H1 (cell line): ENCODE data around the gene NGEF. TPM values are rescaled to one million over a fixed set of nuclear protein-coding genes. Genes with fewer than 3 reads are reported as not detected.

Experiments
- CTCF ChIA-PET: fragments of 300-600 bp; sonication (Branson Sonifier 250); formaldehyde crosslinking; loops from one replicate; lab custom pipeline; 2021; ENCODE audit not compliant: partially characterized antibody; lab: Charles Lee
- POLR2A ChIA-PET: fragments of 300-600 bp; sonication (Branson Sonifier 250); formaldehyde crosslinking; loops from one replicate; lab custom pipeline; 2021; ENCODE audit warnings: inconsistent platforms; ENCODE audit not compliant: partially characterized antibody; lab: Charles Lee
- DNase-seq, 2 experiments: peaks; one replicate each; pipeline versions ENCODE4 v3.0.0 to v3.0.0-alpha.2; 2010 to 2022; ENCODE audit warnings: low spot score in 2 of 2, low read depth in 1 of 2, mixed read lengths in 1 of 2
- FAIRE-seq: peaks from 2 replicates; lab custom pipeline; 2011; peaks lifted over from hg19 to GRCh38; lab: Jason Lieb, UNC
- H2AFZ ChIP-seq: 2 replicates; pipeline ENCODE4 v1.8.1; 2012; ENCODE audit warnings: low read length, inconsistent platforms
- H2AK5ac ChIP-seq: 2 replicates; pipeline ENCODE4 v1.6.1; 2013; ENCODE audit warnings: low read depth, low read length
- H2BK120ac ChIP-seq: replicated peaks from 2 replicates; pipeline ENCODE3; 2013; ENCODE audit warnings: low read depth, low read length, inconsistent platforms
- H2BK12ac ChIP-seq: 2 replicates; pipeline ENCODE4 v1.6.1; 2013; ENCODE audit warnings: low read depth, low read length
- H2BK15ac ChIP-seq: 2 replicates; pipeline ENCODE4 v1.6.1; 2013; ENCODE audit warnings: low read length
- H2BK20ac ChIP-seq: 2 replicates; pipeline ENCODE4 v1.6.1; 2013; ENCODE audit warnings: low read length
- H2BK5ac ChIP-seq: 2 replicates; pipeline ENCODE4 v1.6.1; 2013; ENCODE audit warnings: low read depth, low read length
- H3K14ac ChIP-seq: 2 replicates; pipeline ENCODE4 v1.6.1; 2013; ENCODE audit warnings: inconsistent platforms; ENCODE audit not compliant: insufficient read length
- H3K18ac ChIP-seq: 2 replicates; pipeline ENCODE4 v1.6.1; 2013; ENCODE audit warnings: low read length; ENCODE audit errors: extremely low read depth
- H3K23ac ChIP-seq: 2 replicates; pipeline ENCODE4 v1.6.1; 2013; ENCODE audit warnings: inconsistent platforms; ENCODE audit not compliant: insufficient read length
- H3K23me2 ChIP-seq: 2 replicates; pipeline ENCODE4 v1.6.1; 2013; ENCODE audit warnings: low read depth, low read length
- H3K27ac ChIP-seq: 2 replicates; pipeline ENCODE4 v1.6.1; 2011; ENCODE audit warnings: low read depth, low read length, inconsistent platforms
- H3K27me3 ChIP-seq, 4 experiments: replicated peaks in 1 of 4; 1 replicate in 1 of 4; 2 replicates in 3 of 4; pipeline versions ENCODE4 v1.6.1 to v1.8.1; 2011 to 2013; ENCODE audit warnings: low read length in 3 of 4, mild to moderate bottlenecking in 3 of 4, inconsistent platforms in 2 of 4, mixed read lengths in 2 of 4, moderate library complexity in 1 of 4; ENCODE audit not compliant: control insufficient read depth in 3 of 4, insufficient read depth in 3 of 4; ENCODE audit errors: extremely low read depth in 1 of 4
- H3K36me3 ChIP-seq, 4 experiments: 2 replicates each; pipeline versions ENCODE4 v1.6.1 to v1.8.1; 2011 to 2013; ENCODE audit warnings: mild to moderate bottlenecking in 4 of 4, low read length in 3 of 4, moderate library complexity in 2 of 4, control low read depth in 1 of 4, inconsistent platforms in 1 of 4; ENCODE audit not compliant: insufficient read depth in 4 of 4, control insufficient read depth in 2 of 4
- H3K4ac ChIP-seq: replicated peaks from 2 replicates; pipeline ENCODE3; 2013; ENCODE audit warnings: low read length, low read depth, mixed read lengths, inconsistent platforms; ENCODE audit not compliant: insufficient read length
- H3K4me1 ChIP-seq, 4 experiments: replicated peaks in 1 of 4; 1 replicate in 1 of 4; 2 replicates in 3 of 4; pipeline versions ENCODE4 v1.6.1 to v1.8.1; 2011 to 2013; ENCODE audit warnings: low read length in 3 of 4, inconsistent platforms in 2 of 4, mixed read lengths in 1 of 4; ENCODE audit not compliant: insufficient read depth in 4 of 4, control insufficient read depth in 3 of 4
- H3K4me2 ChIP-seq, 2 experiments: 2 replicates each; pipeline versions ENCODE4 v1.6.1 to v1.8.1; 2011 to 2013; ENCODE audit warnings: low read depth in 2 of 2, low read length in 2 of 2, control low read depth in 1 of 2, inconsistent platforms in 1 of 2, mild to moderate bottlenecking in 1 of 2; ENCODE audit not compliant: insufficient read depth in 1 of 2
- H3K4me3 ChIP-seq, 4 experiments: fragments of 200-600, 300-600 bp in 1 of 4; sonication (generic), shearing (Covaris generic), sonication (Bioruptor Twin) in 1 of 4; 2 replicates each; pipeline versions ENCODE4 v1.5.1 to v1.8.1; 2011 to 2016; ENCODE audit warnings: low read length in 4 of 4, low read depth in 3 of 4, control low read depth in 2 of 4, inconsistent platforms in 2 of 4, mild to moderate bottlenecking in 2 of 4, mixed read lengths in 1 of 4, moderate library complexity in 1 of 4; ENCODE audit not compliant: insufficient read depth in 2 of 4; ENCODE audit errors: extremely low read depth in 1 of 4
- H3K56ac ChIP-seq: replicated peaks from 2 replicates; pipeline ENCODE3; 2013; ENCODE audit warnings: low read depth, mild to moderate bottlenecking, mixed read lengths, low read length, inconsistent platforms; ENCODE audit not compliant: insufficient read length
- H3K79me1 ChIP-seq: 2 replicates; pipeline ENCODE4 v1.6.1; 2013; ENCODE audit warnings: low read depth, low read length, control low read depth
- H3K79me2 ChIP-seq, 2 experiments: 2 replicates each; pipeline versions ENCODE4 v1.6.1 to v1.8.1; 2012 to 2013; ENCODE audit warnings: low read length in 2 of 2, mild to moderate bottlenecking in 2 of 2, inconsistent platforms in 1 of 2; ENCODE audit not compliant: insufficient read depth in 2 of 2, control insufficient read depth in 1 of 2
- H3K9ac ChIP-seq, 4 experiments: replicated peaks in 1 of 4; 1 replicate in 1 of 4; 2 replicates in 3 of 4; pipeline versions ENCODE4 v1.6.1 to v1.8.1; 2011 to 2013; ENCODE audit warnings: low read depth in 3 of 4, low read length in 3 of 4, control low read depth in 2 of 4, mild to moderate bottlenecking in 2 of 4, moderate library complexity in 2 of 4, inconsistent platforms in 1 of 4; ENCODE audit errors: extremely low read depth in 1 of 4
- H3K9me3 ChIP-seq, 2 experiments: 2 replicates each; pipeline versions ENCODE4 v1.6.1 to v1.8.1; 2012 to 2013; ENCODE audit warnings: mild to moderate bottlenecking in 2 of 2, moderate library complexity in 2 of 2, control low read depth in 1 of 2, inconsistent platforms in 1 of 2, low read depth in 1 of 2, low read length in 1 of 2, mixed read lengths in 1 of 2; ENCODE audit not compliant: insufficient read depth in 2 of 2
- H4K20me1 ChIP-seq, 2 experiments: replicated peaks in 1 of 2; 2 replicates each; pipeline versions ENCODE3 to v1.8.1; 2011 to 2013; ENCODE audit warnings: inconsistent platforms in 2 of 2, low read length in 2 of 2, mild to moderate bottlenecking in 1 of 2; ENCODE audit not compliant: insufficient read depth in 2 of 2, control insufficient read depth in 1 of 2
- H4K5ac ChIP-seq: 2 replicates; pipeline ENCODE4 v1.6.1; 2013; ENCODE audit warnings: low read length, low read depth, mixed read lengths, inconsistent platforms; ENCODE audit not compliant: insufficient read length
- H4K8ac ChIP-seq: 2 replicates; pipeline ENCODE4 v1.8.0; 2013; ENCODE audit warnings: mild to moderate bottlenecking, moderate library complexity, low read length, inconsistent platforms; ENCODE audit not compliant: insufficient read depth; ENCODE audit errors: extremely low read depth
- H4K91ac ChIP-seq: replicated peaks from 2 replicates; pipeline ENCODE3; 2013; ENCODE audit warnings: low read length, mixed read lengths, inconsistent platforms; ENCODE audit not compliant: insufficient read length
- CEBPB ChIP-seq: IDR thresholded peaks from 2 replicates; pipeline ENCODE4 v1.6.1; 2012; ENCODE audit warnings: low read depth, low read length
- E2F6 ChIP-seq: IDR thresholded peaks from 2 replicates; pipeline ENCODE4 v1.6.1; 2012; ENCODE audit warnings: inconsistent platforms
- EGR1 ChIP-seq: IDR thresholded peaks from 2 replicates; pipeline ENCODE4 v1.6.1; 2011; ENCODE audit warnings: low read depth, low read length, borderline replicate concordance
- EZH2 ChIP-seq: fragments of 200-600 bp; sonication (generic); IDR thresholded peaks from 2 replicates; pipeline ENCODE4 v1.7.1; 2012; ENCODE audit warnings: low read depth, mild to moderate bottlenecking, moderate library complexity, low read length, inconsistent platforms; ENCODE audit not compliant: severe bottlenecking
- KDM4A ChIP-seq: IDR thresholded peaks from one replicate; pipeline ENCODE4 v1.7.1; 2012; ENCODE audit warnings: low read depth, mild to moderate bottlenecking, moderate library complexity, low read length, inconsistent platforms; ENCODE audit not compliant: severe bottlenecking
- PHF8 ChIP-seq: fragments of 200-600 bp; sonication (generic); conservative IDR thresholded peaks from 2 replicates; pipeline ENCODE4 v1.7.1; 2012; ENCODE audit warnings: low read depth, mild to moderate bottlenecking, inconsistent platforms, low read length, moderate library complexity
- SIN3A ChIP-seq, 2 experiments: IDR thresholded peaks in 1 of 2; conservative IDR thresholded peaks in 1 of 2; 2 replicates each; pipeline ENCODE4 v1.6.1; 2011 to 2012; ENCODE audit warnings: low read length in 2 of 2, improper control_type of control experiment in 1 of 2, low read depth in 1 of 2, mild to moderate bottlenecking in 1 of 2
- SP1 ChIP-seq: IDR thresholded peaks from 2 replicates; pipeline ENCODE4 v1.6.1; 2011; ENCODE audit warnings: low read depth, low read length
- SUZ12 ChIP-seq: fragments of 200-600 bp; sonication (generic); IDR thresholded peaks from 2 replicates; pipeline ENCODE4 v1.6.1; 2012; ENCODE audit warnings: mild to moderate bottlenecking, inconsistent platforms, low read length, moderate library complexity, mixed read lengths
- TBP ChIP-seq: IDR thresholded peaks from 2 replicates; pipeline ENCODE4 v1.6.1; 2011; ENCODE audit warnings: low read depth, low read length, improper control_type of control experiment
- WGBS, 2 experiments: shearing (Covaris generic) in 1 of 2; methylation state at CpG; one replicate each; pipeline versions ENCODE4 v1.1.6 to v1.1.7; 2013 to 2015; ENCODE audit warnings: low lambda C conversion rate in 2 of 2, mixed read lengths in 2 of 2, inconsistent platforms in 1 of 2, low coverage in 1 of 2, missing lambda C conversion rate in 1 of 2; ENCODE audit not compliant: insufficient replicate concordance in 2 of 2, insufficient coverage in 1 of 2, insufficient read length in 1 of 2; ENCODE audit errors: extremely low coverage in 1 of 2, missing lambda C conversion rate in 1 of 2; 5-methylcytosine and 5-hydroxymethylcytosine counted together
- polyA plus RNA-seq, 7 experiments: library from polyadenylated mRNA; depleted of rRNA in 3 of 7; stranded (reverse) in 5 of 7; unstranded in 2 of 7; fragments of >200 nt in 5 of 7; fragments of 200-250 nt in 2 of 7; gene quantifications; 1 replicate in 5 of 7; 2 replicates in 1 of 7; 4 replicates in 1 of 7; pipeline versions ENCODE4 v1.2.1 to v1.2.3, GENCODE V29; 2011 to 2013; ENCODE audit warnings: missing spikeins in 2 of 7, mixed read lengths in 2 of 7
- total RNA-seq: library from RNA; stranded (reverse); fragmentation: NEBNext Ultra II Directional; extraction: Animal tissue kit (Norgen Biotek cat#: 25700); gene quantifications from 2 replicates; pipeline ENCODE4 v1.2.1, GENCODE V29; 2021

The NGEF gene
- total and polyA plus RNA-seq, 2 of the 8 experiments (the other 6 are each of a cell fraction or from before 2014, with no cell fraction given) = 2.7 to 3.2 TPM

GRCh38 chr2:233044974-233045605 lies 32.0 kb upstream of the NGEF start:
- CTCF ChIA-PET = interaction anchor here (1.4 to 3.2 kb wide), 4 partner anchors 9 to 17 kb away, joined by 3 to 25 read pairs (median 8); no protein-coding TSS in a partner anchor
- H3K27me3 ChIP-seq = peaks cover 0 to 2% (median 0%) of the 10 kb centered on the region in 4 experiments; a peak in 2 of 7 replicates
- no peak overlapping the region for H2AK5ac ChIP-seq
- no peak overlapping the region for H3K56ac ChIP-seq
- DNase-seq = no peak
- no peaks in the 10 kb centered on the region for H3K9me3 ChIP-seq
- 0 out of 2 replicates have a peak overlapping the region, but pooled peaks have one; percentile 18 for H2AFZ ChIP-seq
- H3K4me3 ChIP-seq = no peak overlapping the region
- no peak overlapping the region for H3K18ac ChIP-seq
- WGBS, 2 experiments = 88% methylated on average over 9 of the region's 9 CpGs; no CpG with 5 or more reads in 1 of the 2 experiments
- no peaks in the 10 kb centered on the region for H3K36me3 ChIP-seq
- no peak overlapping the region for H4K8ac ChIP-seq
- no peak overlapping the region for H2BK12ac ChIP-seq
- H3K4me1 ChIP-seq = peaks cover 2 to 8% (median 4%) of the 10 kb centered on the region in 4 experiments
- TF ChIP-seq CEBPB = no peak
- no peak for TF ChIP-seq EGR1
- no peak for TF ChIP-seq E2F6
- TF ChIP-seq SIN3A (conservative IDR thresholded peaks at IDR 0.05 in 1 of 2, IDR thresholded peaks at IDR 0.05 in 1 of 2; ENCODE audit: low read depth in 1 of 2, low read length in 2 of 2) = no peak
- no peak for TF ChIP-seq TBP
- no peak for TF ChIP-seq KDM4A
- no peak for TF ChIP-seq EZH2
- no peak for TF ChIP-seq SUZ12
- no peak for TF ChIP-seq PHF8
- TF ChIP-seq SP1 = no peak
- POLR2A ChIA-PET = no interaction called here
- no peak for FAIRE-seq
- H3K4ac ChIP-seq = no peak overlapping the region
- no peak overlapping the region for H4K5ac ChIP-seq
- peaks cover 2% of the 10 kb centered on the region; the same call in 1 of the 2 replicates for H3K23me2 ChIP-seq
- H3K4me2 ChIP-seq = no peak overlapping the region
- H2BK5ac ChIP-seq = no peak overlapping the region
- no peak overlapping the region for H3K27ac ChIP-seq
- H4K20me1 ChIP-seq = no peaks in the 10 kb centered on the region
- H2BK15ac ChIP-seq = no peak overlapping the region
- no peaks in the 10 kb centered on the region for H3K79me1 ChIP-seq
- no peak overlapping the region for H3K9ac ChIP-seq
- no peak overlapping the region for H2BK20ac ChIP-seq
- H3K79me2 ChIP-seq = no peaks in the 10 kb centered on the region
- H3K14ac ChIP-seq = no peak overlapping the region
- H4K91ac ChIP-seq = no peak overlapping the region
- H3K23ac ChIP-seq = no peak overlapping the region
- H2BK120ac ChIP-seq = no peak overlapping the region
